ENCODE results near the gene TET1.

DNA sequence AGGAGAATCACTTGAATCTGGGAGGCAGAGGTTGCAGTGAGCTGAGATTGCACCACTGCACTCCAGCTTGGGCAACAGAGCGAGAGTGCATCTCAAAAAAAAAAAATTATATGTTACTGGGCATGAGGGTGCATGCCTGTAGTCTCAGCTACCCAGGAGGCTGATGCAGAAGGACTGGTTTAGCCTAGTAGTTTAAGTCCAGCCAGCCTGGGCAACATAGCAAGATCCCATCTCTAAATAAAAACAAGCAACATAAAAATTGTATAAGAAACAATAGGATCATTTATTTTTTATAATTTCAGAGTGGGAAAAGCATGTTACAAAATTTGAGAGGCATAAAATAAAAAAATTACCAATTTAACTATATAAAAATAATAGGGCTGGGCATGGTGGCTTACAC lies 145.4 kb downstream of the TET1 start:
- TF ChIP-seq, protein P1, sequence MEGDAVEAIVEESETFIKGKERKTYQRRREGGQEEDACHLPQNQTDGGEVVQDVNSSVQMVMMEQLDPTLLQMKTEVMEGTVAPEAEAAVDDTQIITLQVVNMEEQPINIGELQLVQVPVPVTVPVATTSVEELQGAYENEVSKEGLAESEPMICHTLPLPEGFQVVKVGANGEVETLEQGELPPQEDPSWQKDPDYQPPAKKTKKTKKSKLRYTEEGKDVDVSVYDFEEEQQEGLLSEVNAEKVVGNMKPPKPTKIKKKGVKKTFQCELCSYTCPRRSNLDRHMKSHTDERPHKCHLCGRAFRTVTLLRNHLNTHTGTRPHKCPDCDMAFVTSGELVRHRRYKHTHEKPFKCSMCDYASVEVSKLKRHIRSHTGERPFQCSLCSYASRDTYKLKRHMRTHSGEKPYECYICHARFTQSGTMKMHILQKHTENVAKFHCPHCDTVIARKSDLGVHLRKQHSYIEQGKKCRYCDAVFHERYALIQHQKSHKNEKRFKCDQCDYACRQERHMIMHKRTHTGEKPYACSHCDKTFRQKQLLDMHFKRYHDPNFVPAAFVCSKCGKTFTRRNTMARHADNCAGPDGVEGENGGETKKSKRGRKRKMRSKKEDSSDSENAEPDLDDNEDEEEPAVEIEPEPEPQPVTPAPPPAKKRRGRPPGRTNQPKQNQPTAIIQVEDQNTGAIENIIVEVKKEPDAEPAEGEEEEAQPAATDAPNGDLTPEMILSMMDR (conservative IDR thresholded peaks at IDR 0.05; ENCODE audit: low read length), result no peak
- no peak for TF ChIP-seq EZH2phosphoT487 (IDR thresholded peaks at IDR 0.05; ENCODE audit: borderline replicate concordance, low read depth, low read length)
